Measurements from ENCODE around the gene ROR2. TPM values are rescaled to one million over a fixed set of nuclear protein-coding genes. Genes with fewer than 3 reads are reported as not detected.

Gene ROR2
- total RNA-seq, 1 experiment from 2014 or later: 2.7 TPM

DNA sequence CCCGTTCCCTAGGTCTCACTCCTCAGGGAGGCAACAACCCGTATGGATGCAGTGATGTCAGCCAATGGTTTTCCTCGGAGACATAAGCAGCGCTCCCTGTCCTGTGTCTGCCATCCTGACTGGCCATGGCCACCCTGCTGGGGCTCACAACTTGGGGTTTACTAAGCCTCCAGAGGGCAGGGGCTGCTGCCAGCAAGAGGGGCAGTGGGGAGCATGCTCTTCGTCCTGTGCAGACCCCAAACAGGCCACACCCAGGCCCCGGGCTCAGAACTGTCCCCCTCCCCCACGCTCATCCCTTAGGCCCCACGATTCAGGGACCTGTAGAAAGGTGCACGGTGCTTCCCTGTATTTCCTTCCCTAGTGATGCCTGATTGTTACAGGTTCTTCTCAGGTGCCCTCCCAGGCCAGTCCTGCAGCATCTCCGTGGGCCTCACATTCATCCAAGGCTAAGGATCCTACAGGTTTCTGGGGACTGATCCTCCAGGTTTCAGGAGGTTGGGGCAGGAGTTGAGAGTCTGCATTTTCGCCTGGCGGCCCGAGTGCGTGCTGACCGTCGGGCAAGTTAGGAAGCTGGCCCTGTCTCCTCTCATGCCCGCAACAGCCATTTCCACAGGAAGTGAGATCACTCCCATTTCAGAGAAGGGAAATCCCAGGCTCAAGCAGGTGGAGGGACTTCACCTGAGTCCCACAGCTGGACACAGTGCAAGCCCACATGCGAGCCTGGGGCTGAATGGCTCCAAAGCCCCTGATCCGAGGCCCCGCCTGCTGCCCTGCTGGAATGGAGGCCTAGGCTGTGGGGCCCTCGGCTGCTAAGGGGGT is 217.6 kb downstream of the ROR2 start:
- H3K4ac ChIP-seq (ENCODE audit: low read depth, low read length): no peak overlapping the region
- H4K91ac ChIP-seq (ENCODE audit: insufficient read length, low read depth, low read length): no peak overlapping the region
- no peak overlapping the region for H3K4me2 ChIP-seq (ENCODE audit: insufficient read depth, insufficient read length, low read length)
- no peak overlapping the region for H2BK120ac ChIP-seq (ENCODE audit: low read depth, low read length, poor library complexity, severe bottlenecking)
- H3T11ph ChIP-seq (ENCODE audit: low read length): no peak overlapping the region
- H4K8ac ChIP-seq (replicated peaks; ENCODE audit: insufficient read length, low read depth, low read length): no peak overlapping the region
- no peak overlapping the region for H2BK20ac ChIP-seq (ENCODE audit: low read depth, low read length, poor library complexity, severe bottlenecking)
- Mint-ChIP-seq H3K4me1 (0 out of 4 replicates have a peak, but pooled peaks cover 0 to 5% of the 10 kb centered on the region in 2 experiments), H3K9me3 (no peaks in the 10 kb centered on the region), H3K27me3 (ENCODE audit: low read depth) (no peaks in the 10 kb centered on the region), H3K27ac (no peak overlapping the region), H3K36me3 (ENCODE audit: insufficient read depth in 1 of 3, low read depth in 3 of 3) (no peaks in the 10 kb centered on the region), H3K4me3 (no peak overlapping the region)
- H4K5ac ChIP-seq (ENCODE audit: insufficient read length, low read depth, low read length): no peak overlapping the region
- H3K23me2 ChIP-seq (ENCODE audit: insufficient read length, low read depth, low read length, poor library complexity, severe bottlenecking): no peaks in the 10 kb centered on the region
- H3K4me1 ChIP-seq (ENCODE audit: insufficient read depth, low read length): no peaks in the 10 kb centered on the region
- no peaks in the 10 kb centered on the region for H3K27me3 ChIP-seq (ENCODE audit: insufficient read depth, low read length)
- H3K18ac ChIP-seq (ENCODE audit: insufficient read length, low read depth, low read length): no peak overlapping the region
- no peaks in the 10 kb centered on the region for H3K79me1 ChIP-seq (ENCODE audit: insufficient read depth, low read depth, low read length, poor library complexity, severe bottlenecking)
- H2BK12ac ChIP-seq (ENCODE audit: insufficient read length, low read depth, low read length): no peak overlapping the region
- no peak overlapping the region for H2AK5ac ChIP-seq (ENCODE audit: insufficient read length, low read length)
- no peak overlapping the region for H3K56ac ChIP-seq (ENCODE audit: insufficient read length, low read depth, low read length)
- H2AFZ ChIP-seq (ENCODE audit: low read length): no peak overlapping the region
- H2BK5ac ChIP-seq (ENCODE audit: insufficient read length, low read length): no peak overlapping the region
- DNase-seq: no peak
- no CpG with 5 or more reads among the region's 21 CpGs for WGBS (ENCODE audit: extremely low coverage, insufficient read length, low lambda C conversion rate)
- TF ChIP-seq, protein P1, sequence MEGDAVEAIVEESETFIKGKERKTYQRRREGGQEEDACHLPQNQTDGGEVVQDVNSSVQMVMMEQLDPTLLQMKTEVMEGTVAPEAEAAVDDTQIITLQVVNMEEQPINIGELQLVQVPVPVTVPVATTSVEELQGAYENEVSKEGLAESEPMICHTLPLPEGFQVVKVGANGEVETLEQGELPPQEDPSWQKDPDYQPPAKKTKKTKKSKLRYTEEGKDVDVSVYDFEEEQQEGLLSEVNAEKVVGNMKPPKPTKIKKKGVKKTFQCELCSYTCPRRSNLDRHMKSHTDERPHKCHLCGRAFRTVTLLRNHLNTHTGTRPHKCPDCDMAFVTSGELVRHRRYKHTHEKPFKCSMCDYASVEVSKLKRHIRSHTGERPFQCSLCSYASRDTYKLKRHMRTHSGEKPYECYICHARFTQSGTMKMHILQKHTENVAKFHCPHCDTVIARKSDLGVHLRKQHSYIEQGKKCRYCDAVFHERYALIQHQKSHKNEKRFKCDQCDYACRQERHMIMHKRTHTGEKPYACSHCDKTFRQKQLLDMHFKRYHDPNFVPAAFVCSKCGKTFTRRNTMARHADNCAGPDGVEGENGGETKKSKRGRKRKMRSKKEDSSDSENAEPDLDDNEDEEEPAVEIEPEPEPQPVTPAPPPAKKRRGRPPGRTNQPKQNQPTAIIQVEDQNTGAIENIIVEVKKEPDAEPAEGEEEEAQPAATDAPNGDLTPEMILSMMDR (conservative IDR thresholded peaks at IDR 0.05): no peak
- H3K14ac ChIP-seq (ENCODE audit: insufficient read depth, low read length): no peak overlapping the region
- H4K20me1 ChIP-seq (ENCODE audit: control insufficient read depth, insufficient read depth, insufficient read length): no peaks in the 10 kb centered on the region
- no peak overlapping the region for H3K27ac ChIP-seq (ENCODE audit: insufficient read length, low read depth, low read length)
- H3K9me3 ChIP-seq (ENCODE audit: control insufficient read depth, low read depth, low read length): no peaks in the 10 kb centered on the region
- no peak overlapping the region for H2BK15ac ChIP-seq (ENCODE audit: low read depth, low read length)
- no peak overlapping the region for H3K9ac ChIP-seq (ENCODE audit: extremely low read depth, insufficient read length, low read length)
- no peaks in the 10 kb centered on the region for H3K79me2 ChIP-seq (ENCODE audit: insufficient read depth, low read length)
- no peak overlapping the region for H3K23ac ChIP-seq (ENCODE audit: insufficient read length, low read depth, low read length)
